ENCODE data around the gene WBP1L.

WBP1L gene

GRCh38 chr10:102780527-102780808 is 36.7 kb downstream of the WBP1L start:
- no peak for DNase-seq (ENCODE audit: low read depth)

GRCh38 chr10:102781090-102781920 is 37.6 kb downstream of the WBP1L start:
- no peak for DNase-seq (ENCODE audit: low read depth)

DNA sequence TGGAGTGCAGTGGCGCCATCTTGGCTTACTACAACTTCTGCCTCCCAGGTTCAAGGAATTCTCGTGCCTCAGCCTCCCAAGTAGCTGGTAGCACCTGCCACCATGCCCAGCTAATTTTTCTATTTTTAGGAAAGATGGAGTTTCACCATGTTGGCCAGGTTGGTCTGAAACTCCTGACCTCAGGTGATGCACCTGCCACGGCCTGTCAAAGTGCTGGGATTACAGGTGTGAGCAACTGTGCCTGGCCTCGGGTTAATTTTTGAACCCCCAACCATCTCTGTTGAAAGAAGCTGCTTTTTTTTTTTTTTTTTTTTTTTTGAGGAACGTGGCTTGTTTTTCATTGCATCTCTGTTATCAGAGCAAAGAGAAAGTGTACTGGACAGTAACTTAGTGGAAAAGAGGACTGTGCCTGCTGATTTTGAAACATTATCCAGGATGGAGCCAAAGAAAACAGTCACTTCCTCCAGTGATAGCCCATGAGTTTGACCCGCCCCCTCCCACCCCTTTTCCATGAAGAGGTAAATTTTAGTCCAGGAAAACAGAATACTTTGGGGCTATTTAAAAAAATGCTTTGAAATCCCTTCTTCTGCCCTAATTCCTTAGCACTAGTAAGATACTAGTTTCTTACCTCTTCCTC is 38.3 kb downstream of the WBP1L start:
- DNase-seq (ENCODE audit: low read depth), result no peak

GRCh38 chr10:102782673-102783551 is 39.2 kb downstream of the WBP1L start:
- no peak for DNase-seq (ENCODE audit: low read depth)

DNA sequence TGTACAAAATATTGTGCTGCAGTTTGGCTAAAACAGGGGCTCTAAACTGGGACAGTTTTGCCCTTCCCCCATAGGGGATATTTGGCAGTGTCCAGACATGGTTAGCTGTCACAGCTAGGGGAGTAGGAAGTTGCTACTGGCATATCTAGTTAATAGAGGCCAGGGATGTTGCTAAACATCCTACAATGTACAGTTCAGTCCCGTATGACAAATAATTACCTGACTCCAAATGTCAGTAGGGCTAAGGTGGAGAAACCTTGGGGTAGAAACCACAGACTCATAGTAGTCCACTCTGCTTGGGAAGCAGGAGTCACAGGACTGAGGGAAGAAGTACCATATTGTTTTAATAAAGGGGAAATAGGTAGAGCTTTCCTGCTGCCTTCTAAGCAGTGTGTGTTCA is 39.8 kb downstream of the WBP1L start:
- no peak for DNase-seq (ENCODE audit: low read depth)

DNA sequence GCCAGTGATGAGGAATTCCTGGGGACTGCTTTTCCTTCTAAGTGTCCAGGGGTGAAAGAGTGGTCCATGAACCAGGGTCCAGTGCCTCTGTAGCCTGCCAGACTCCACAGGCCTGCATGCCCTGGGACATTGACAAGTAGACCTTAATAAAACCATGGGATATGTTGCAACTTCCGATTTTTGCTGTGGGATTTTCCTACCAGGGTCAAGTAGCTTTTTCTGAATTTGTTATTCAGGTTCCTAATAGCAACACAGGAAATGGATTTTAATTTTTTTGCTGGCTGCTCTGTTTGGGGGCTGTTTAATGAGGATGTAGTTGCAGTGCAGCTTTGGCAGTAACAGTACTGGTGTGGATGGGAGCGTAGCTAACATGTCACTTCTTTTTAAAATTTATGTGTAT is 42.1 kb downstream of the WBP1L start:
- no peak for DNase-seq (ENCODE audit: low read depth)

- no peak for DNase-seq (ENCODE audit: low read depth)
These were observed 48.1 kb downstream of the WBP1L start for GRCh38 chr10:102791754-102792395.

DNA sequence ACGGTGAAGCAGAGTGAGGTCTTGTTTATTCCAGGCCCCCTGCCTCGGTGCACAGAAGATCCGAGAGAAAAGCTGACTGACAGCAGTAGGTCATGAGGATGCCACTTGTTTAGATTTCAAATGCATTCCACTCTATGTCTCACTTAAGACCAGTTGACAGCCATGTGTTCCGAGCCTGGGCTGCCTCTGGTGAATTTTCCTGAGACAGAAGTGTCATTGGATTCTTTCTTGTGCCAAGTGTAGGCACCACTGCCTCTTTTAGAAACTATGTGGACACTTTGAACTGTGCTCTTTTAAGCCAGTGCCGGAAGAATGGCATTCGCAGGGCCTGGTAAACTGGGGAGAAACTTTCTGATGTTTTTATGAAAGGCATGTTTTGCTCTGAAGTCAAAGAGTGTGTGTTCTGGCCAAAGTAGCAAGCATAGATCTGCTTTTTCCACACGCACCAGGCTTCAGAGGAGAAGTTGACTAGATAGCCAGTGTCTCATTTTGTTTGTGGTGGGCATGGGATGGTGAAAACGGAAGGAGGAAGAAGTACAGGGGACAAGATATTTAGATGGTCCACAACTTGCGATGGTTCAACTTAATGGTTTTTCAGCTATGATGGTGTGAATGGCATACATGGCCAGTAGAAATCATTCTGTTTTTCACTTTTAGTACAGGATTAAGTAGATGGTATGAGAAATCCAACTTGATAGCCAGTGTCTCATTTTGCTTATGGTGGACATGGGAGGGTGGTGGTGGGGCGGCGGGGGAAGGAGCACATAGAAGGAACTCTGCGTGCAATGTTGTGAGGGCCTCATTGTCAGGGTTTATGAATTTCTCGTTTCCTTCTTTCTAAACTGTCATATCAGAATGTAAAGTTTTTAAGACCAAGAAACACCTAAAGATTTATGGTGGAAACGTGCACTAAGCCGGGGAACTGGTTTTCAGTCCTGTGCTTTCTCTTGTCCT is 52.0 kb downstream of the WBP1L start:
- DNase-seq (ENCODE audit: low read depth), result no peak

DNA sequence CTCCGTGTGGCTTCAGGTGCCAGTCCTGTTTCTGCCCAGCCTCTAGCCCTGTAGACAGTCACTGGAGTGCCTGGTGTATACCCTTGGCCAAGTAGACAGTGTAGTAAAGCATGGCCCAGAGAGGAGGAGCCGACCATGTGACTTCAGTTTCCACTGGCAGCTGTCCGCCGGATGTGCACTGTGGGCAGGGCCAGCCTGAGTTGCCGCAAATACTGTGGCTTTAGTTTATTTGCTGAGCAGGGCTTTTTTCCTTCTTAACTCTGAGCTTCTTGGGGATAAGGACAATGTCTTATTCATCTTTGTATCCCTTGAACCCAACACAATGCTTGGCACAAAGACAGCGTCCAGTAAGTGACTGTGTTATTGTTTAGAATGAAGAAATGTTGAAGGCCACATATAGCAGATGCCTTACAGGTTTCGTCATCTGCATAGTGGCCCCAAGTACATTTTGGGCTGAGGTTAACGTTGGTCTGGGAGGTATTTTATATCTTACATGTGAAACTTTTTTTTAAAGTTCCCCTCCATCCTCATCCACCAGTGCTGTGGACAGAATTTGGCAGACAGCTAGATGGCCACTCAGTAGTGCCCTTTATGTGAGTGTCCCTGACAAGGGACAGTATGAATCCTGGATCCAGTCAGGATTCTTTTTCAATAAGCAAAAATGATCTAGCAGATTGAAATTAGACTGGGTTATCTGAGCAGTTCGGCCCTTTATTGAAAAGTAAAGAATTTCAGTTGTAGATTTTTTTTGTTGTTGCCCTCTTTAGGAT is 52.8 kb downstream of the WBP1L start:
- peak; percentile 43 for DNase-seq (ENCODE audit: low read depth)

- no peak for DNase-seq (ENCODE audit: low read depth)
These were observed 56.1 kb downstream of the WBP1L start for GRCh38 chr10:102799691-102800471.

GRCh38 chr10:102800611-102801335 is 57.0 kb downstream of the WBP1L start:
- DNase-seq (ENCODE audit: low read depth), result no peak

GRCh38 chr10:102801496-102801895 is 57.7 kb downstream of the WBP1L start:
- DNase-seq (ENCODE audit: low read depth), result no peak

DNA sequence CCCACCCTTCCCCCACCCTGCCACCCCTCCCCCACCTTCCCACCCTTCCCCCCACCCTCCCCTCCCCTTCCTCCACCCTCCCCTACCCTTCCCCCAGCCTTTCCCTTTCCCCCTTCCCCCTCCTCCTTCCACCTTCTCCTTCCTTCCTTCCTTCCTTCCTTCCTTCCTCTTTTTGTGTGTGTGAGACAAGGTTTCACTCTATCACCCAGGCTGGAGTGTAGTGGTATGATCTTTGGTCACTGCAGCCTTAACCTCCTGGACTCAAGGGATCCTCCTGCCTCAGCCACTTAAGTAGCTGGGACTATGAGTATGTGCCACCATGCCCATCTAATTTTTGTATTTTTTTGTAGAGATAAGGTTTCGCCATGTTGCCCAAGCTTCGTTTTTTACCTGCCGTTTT is 58.2 kb downstream of the WBP1L start:
- no peak for DNase-seq (ENCODE audit: low read depth)

DNA sequence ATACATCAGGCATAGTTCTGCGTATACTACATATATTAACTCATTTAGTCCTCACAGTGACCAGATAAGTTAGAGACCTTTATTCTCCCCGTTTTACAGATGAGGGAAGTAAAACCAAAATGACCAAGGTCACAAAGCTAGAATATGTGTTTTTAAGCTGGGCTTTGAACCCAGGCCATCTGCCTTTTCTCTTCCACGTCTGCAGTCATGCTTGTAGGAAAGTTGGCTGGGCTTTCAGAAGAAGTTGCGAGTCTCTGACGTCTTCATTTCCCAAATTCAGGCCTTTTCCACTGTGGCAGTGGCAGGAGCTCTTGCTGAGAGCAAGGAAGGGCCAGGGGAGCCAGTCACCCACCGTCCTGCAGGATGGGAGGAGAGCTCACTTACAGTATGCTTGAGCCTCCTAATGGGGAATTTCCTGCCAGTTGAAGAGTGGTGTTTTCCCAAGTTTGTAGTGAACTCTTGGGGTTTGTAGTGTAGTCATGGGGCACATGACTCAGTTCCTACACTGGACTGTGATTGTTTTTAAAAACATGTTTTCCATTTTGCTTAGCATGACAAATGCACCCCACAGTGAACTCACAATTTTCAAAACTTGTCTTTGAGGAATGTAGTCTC is 59.3 kb downstream of the WBP1L start:
- DNase-seq (ENCODE audit: low read depth), result no peak

- DNase-seq (ENCODE audit: low read depth), result no peak
These were observed 60.8 kb downstream of the WBP1L start for GRCh38 chr10:102804382-102805055.

GRCh38 chr10:102808380-102808779 is 64.6 kb downstream of the WBP1L start:
- no peak for DNase-seq (ENCODE audit: low read depth)

GRCh38 chr10:102811346-102811745 is 67.6 kb downstream of the WBP1L start:
- no peak for DNase-seq (ENCODE audit: low read depth)

All from stimulated activated CD8-positive, alpha-beta memory T cell treated with anti-CD3 and anti-CD28 coated beads, Interleukin-12 subunit alpha, Interleukin-12 subunit beta, amount 100 ng/mL, for 4 hours (primary cell).